Mesenchymal stem cell (in vitro differentiated cells and primary cell): ENCODE measurements around the gene TSSC4.

Experiments
- DNase-seq: peaks from one replicate; pipeline ENCODE4 v3.0.0-alpha.2; 2013
- H2AFZ ChIP-seq: one replicate; pipeline ENCODE4 v1.6.1; 2013; ENCODE audit warnings: low read depth, mild to moderate bottlenecking, control low read depth, inconsistent platforms, low read length, moderate library complexity
- H2AK5ac ChIP-seq: 2 replicates; pipeline ENCODE4 v1.6.1; 2013; ENCODE audit warnings: low read length, moderate library complexity, mild to moderate bottlenecking, inconsistent platforms; ENCODE audit not compliant: severe bottlenecking
- H2BK120ac ChIP-seq: one replicate; pipeline ENCODE4 v1.6.1; 2013; ENCODE audit warnings: low read depth, mild to moderate bottlenecking, inconsistent platforms, low read length, moderate library complexity
- H2BK12ac ChIP-seq, 2 experiments: one replicate each; pipeline ENCODE4 v1.6.1; 2013; ENCODE audit warnings: inconsistent platforms in 2 of 2, low read length in 2 of 2, mild to moderate bottlenecking in 2 of 2, moderate library complexity in 2 of 2, control low read depth in 1 of 2
- H2BK15ac ChIP-seq: one replicate; pipeline ENCODE4 v1.6.1; 2013; ENCODE audit warnings: mild to moderate bottlenecking, low read depth, inconsistent platforms; ENCODE audit not compliant: poor library complexity, severe bottlenecking
- H2BK5ac ChIP-seq: 2 replicates; pipeline ENCODE4 v1.6.1; 2013; ENCODE audit warnings: low read depth, mild to moderate bottlenecking, low read length, control low read depth, inconsistent platforms; ENCODE audit not compliant: poor library complexity, severe bottlenecking
- H3K14ac ChIP-seq, 2 experiments: one replicate each; pipeline ENCODE4 v1.6.1; 2013; ENCODE audit warnings: inconsistent platforms in 2 of 2, low read length in 2 of 2, control low read depth in 1 of 2, mild to moderate bottlenecking in 1 of 2, moderate library complexity in 1 of 2
- H3K18ac ChIP-seq, 2 experiments: one replicate each; pipeline ENCODE4 v1.6.1; 2013; ENCODE audit warnings: inconsistent platforms in 2 of 2, low read length in 2 of 2, control low read depth in 1 of 2, low read depth in 1 of 2, mild to moderate bottlenecking in 1 of 2
- H3K23ac ChIP-seq, 2 experiments: one replicate each; pipeline ENCODE4 v1.6.1; 2013; ENCODE audit warnings: inconsistent platforms in 2 of 2, low read length in 2 of 2, mild to moderate bottlenecking in 2 of 2, moderate library complexity in 2 of 2, control low read depth in 1 of 2
- H3K27ac ChIP-seq: 2 replicates; pipeline ENCODE4 v1.5.1; 2013; ENCODE audit warnings: mild to moderate bottlenecking, moderate library complexity, low read length, control low read depth, inconsistent platforms; ENCODE audit not compliant: poor library complexity, severe bottlenecking
- H3K27me3 ChIP-seq, 2 experiments: 2 replicates each; pipeline versions ENCODE4 v1.6.1 to v1.7.0; 2013; ENCODE audit warnings: low read length in 2 of 2, mild to moderate bottlenecking in 2 of 2, moderate library complexity in 2 of 2, control low read depth in 1 of 2, inconsistent platforms in 1 of 2; ENCODE audit not compliant: control insufficient read depth in 1 of 2, insufficient read depth in 1 of 2
- H3K36me3 ChIP-seq, 2 experiments: 2 replicates each; pipeline versions ENCODE4 v1.6.1 to v1.7.0; 2013; ENCODE audit warnings: low read length in 2 of 2, control low read depth in 1 of 2, inconsistent platforms in 1 of 2, low read depth in 1 of 2, mild to moderate bottlenecking in 1 of 2; ENCODE audit not compliant: insufficient read depth in 2 of 2, control insufficient read depth in 1 of 2
- H3K4ac ChIP-seq, 2 experiments: one replicate each; pipeline ENCODE4 v1.6.1; 2013; ENCODE audit warnings: inconsistent platforms in 2 of 2, low read length in 2 of 2, mild to moderate bottlenecking in 2 of 2, moderate library complexity in 2 of 2, control low read depth in 1 of 2, low read depth in 1 of 2
- H3K4me1 ChIP-seq: 2 replicates; pipeline ENCODE4 v1.6.1; 2013; ENCODE audit warnings: low read depth, low read length, control low read depth; ENCODE audit not compliant: control insufficient read depth, insufficient read depth
- H3K4me2 ChIP-seq: 2 replicates; pipeline ENCODE4 v1.6.1; 2013; ENCODE audit warnings: low read length, mild to moderate bottlenecking, inconsistent platforms; ENCODE audit not compliant: poor library complexity, severe bottlenecking
- H3K4me3 ChIP-seq, 2 experiments: 2 replicates each; pipeline versions ENCODE4 v1.5.1 to v1.7.0; 2013; ENCODE audit warnings: low read length in 2 of 2, mild to moderate bottlenecking in 2 of 2, control low read depth in 1 of 2, low read depth in 1 of 2; ENCODE audit not compliant: insufficient read depth in 1 of 2
- H3K79me1 ChIP-seq: replicated peaks from 2 replicates; pipeline ENCODE4 v1.6.1; 2013; ENCODE audit warnings: mild to moderate bottlenecking, control low read depth, low read length, inconsistent platforms; ENCODE audit not compliant: poor library complexity, severe bottlenecking
- H3K9ac ChIP-seq: 2 replicates; pipeline ENCODE4 v1.7.0; 2013; ENCODE audit warnings: mild to moderate bottlenecking, low read length, moderate library complexity
- H3K9me3 ChIP-seq: 2 replicates; pipeline ENCODE4 v1.7.0; 2013; ENCODE audit warnings: mild to moderate bottlenecking, low read length; ENCODE audit not compliant: control insufficient read depth
- H4K8ac ChIP-seq: one replicate; pipeline ENCODE4 v1.6.1; 2013; ENCODE audit warnings: inconsistent platforms, mild to moderate bottlenecking, low read length, moderate library complexity
- H4K91ac ChIP-seq: one replicate; pipeline ENCODE4 v1.6.1; 2013; ENCODE audit warnings: mild to moderate bottlenecking, low read length, inconsistent platforms
- WGBS: methylation state at CpG from one replicate; pipeline ENCODE4 v1.1.7; 2013; ENCODE audit warnings: mixed read lengths; 5-methylcytosine and 5-hydroxymethylcytosine counted together

Gene TSSC4

GRCh38 chr11:2366733-2367132 is 33.8 kb upstream of the TSSC4 start:
- no peak overlapping the region for H3K23ac ChIP-seq
- H3K14ac ChIP-seq, result no peak overlapping the region
- H3K4me2 ChIP-seq, result no peak overlapping the region

GRCh38 chr11:2367266-2368160 is 33.0 kb upstream of the TSSC4 start:
- no peak overlapping the region for H3K4me2 ChIP-seq
- H3K36me3 ChIP-seq, result peaks cover 0 to 3% of the 10 kb centered on the region in 2 experiments
- H3K14ac ChIP-seq, result no peak overlapping the region
- no peak overlapping the region for H2BK120ac ChIP-seq
- H4K8ac ChIP-seq, result no peak overlapping the region
- peak overlapping the region in 1 of 2 experiments; percentile 77 for H3K23ac ChIP-seq
- 86% methylated on average over 17 of the region's 17 CpGs for WGBS
- no peaks in the 10 kb centered on the region for H3K4me1 ChIP-seq
- no peak overlapping the region for H3K4ac ChIP-seq
- no peak overlapping the region for H2BK5ac ChIP-seq
- H2BK12ac ChIP-seq, result no peak overlapping the region
- no peak overlapping the region for H3K4me3 ChIP-seq
- no peak overlapping the region for H3K18ac ChIP-seq
- no peak for DNase-seq
- H2BK15ac ChIP-seq, result peak overlapping the region; percentile 12
- H3K9me3 ChIP-seq, result no peaks in the 10 kb centered on the region
- H3K27ac ChIP-seq, result no peak overlapping the region
- no peak overlapping the region for H2AFZ ChIP-seq
- no peak overlapping the region for H4K91ac ChIP-seq
- H2AK5ac ChIP-seq, result no peak overlapping the region
- H3K27me3 ChIP-seq, result peaks cover 0 to 9% of the 10 kb centered on the region in 2 experiments
- peaks cover 4% of the 10 kb centered on the region for H3K79me1 ChIP-seq
- H3K9ac ChIP-seq, result no peak overlapping the region

More at GRCh38 chr11:2366733-2367132, 33.8 kb upstream of the TSSC4 start:
- peaks cover 0 to 10% of the 10 kb centered on the region in 2 experiments for H3K27me3 ChIP-seq
- H3K36me3 ChIP-seq, result peaks cover 0 to 3% of the 10 kb centered on the region in 2 experiments
- H3K27ac ChIP-seq, result no peak overlapping the region
- H2AFZ ChIP-seq, result no peak overlapping the region
- no peak overlapping the region for H2AK5ac ChIP-seq
- no peak overlapping the region for H2BK12ac ChIP-seq
- no peak overlapping the region for H2BK120ac ChIP-seq
- no peak overlapping the region for H2BK5ac ChIP-seq
- 89% methylated on average over 7 of the region's 7 CpGs for WGBS
- peaks cover 4% of the 10 kb centered on the region for H3K79me1 ChIP-seq
- H4K91ac ChIP-seq, result no peak overlapping the region
- H3K4me1 ChIP-seq, result no peaks in the 10 kb centered on the region
- H3K18ac ChIP-seq, result no peak overlapping the region
- no peak overlapping the region for H3K4ac ChIP-seq
- peak overlapping the region; percentile 12 for H2BK15ac ChIP-seq
- H4K8ac ChIP-seq, result no peak overlapping the region
- H3K9ac ChIP-seq, result no peak overlapping the region
- H3K9me3 ChIP-seq, result no peaks in the 10 kb centered on the region
- no peak overlapping the region for H3K4me3 ChIP-seq
- DNase-seq, result no peak

- Histone ChIP-seq H3K27me3 (peaks cover 0 to 4% of the 10 kb centered on the region in 2 experiments), H3K4me3 (no peak overlapping the region), H3K27ac (no peak overlapping the region), H3K18ac (no peak overlapping the region), H2AK5ac (no peak overlapping the region), H3K23ac (peak overlapping the region in 1 of 2 experiments; percentile 77), H2BK5ac (no peak overlapping the region), H3K9ac (no peak overlapping the region), H3K4ac (no peak overlapping the region), H3K36me3 (peaks cover 0 to 3% of the 10 kb centered on the region in 2 experiments), H3K79me1 (peaks cover 4% of the 10 kb centered on the region), H4K91ac (no peak overlapping the region), H2BK15ac (no peak overlapping the region), H2AFZ (no peak overlapping the region), H2BK120ac (no peak overlapping the region), H4K8ac (no peak overlapping the region), H3K14ac (no peak overlapping the region), H3K4me2 (no peak overlapping the region), H3K9me3 (no peaks in the 10 kb centered on the region), H3K4me1 (no peaks in the 10 kb centered on the region), H2BK12ac (no peak overlapping the region)
- no peak for DNase-seq
- 90% methylated on average over 7 of the region's 7 CpGs for WGBS
Measured at GRCh38 chr11:2368178-2368850, 32.2 kb upstream of the TSSC4 start.

GRCh38 chr11:2368851-2369180 is 31.7 kb upstream of the TSSC4 start:
- H3K4ac ChIP-seq, result no peak overlapping the region
- H3K23ac ChIP-seq, result no peak overlapping the region
- no peak overlapping the region for H4K8ac ChIP-seq
- peaks cover 0 to 4% of the 10 kb centered on the region in 2 experiments for H3K27me3 ChIP-seq
- H3K27ac ChIP-seq, result no peak overlapping the region
- no peaks in the 10 kb centered on the region for H3K9me3 ChIP-seq
- H2AFZ ChIP-seq, result no peak overlapping the region
- no peaks in the 10 kb centered on the region for H3K4me1 ChIP-seq
- no peak for DNase-seq
- no peak overlapping the region for H2AK5ac ChIP-seq
- WGBS, result 74% methylated on average over 10 of the region's 10 CpGs
- no peak overlapping the region for H3K4me2 ChIP-seq
- H3K9ac ChIP-seq, result no peak overlapping the region
- H3K18ac ChIP-seq, result no peak overlapping the region
- no peak overlapping the region for H3K14ac ChIP-seq
- H2BK15ac ChIP-seq, result no peak overlapping the region
- no peak overlapping the region for H2BK12ac ChIP-seq
- peaks cover 0 to 3% of the 10 kb centered on the region in 2 experiments for H3K36me3 ChIP-seq
- H2BK5ac ChIP-seq, result no peak overlapping the region
- H4K91ac ChIP-seq, result no peak overlapping the region
- H3K79me1 ChIP-seq, result peaks cover 4% of the 10 kb centered on the region
- H3K4me3 ChIP-seq, result no peak overlapping the region
- no peak overlapping the region for H2BK120ac ChIP-seq
